Colon (tissue), 2 donors: Measurements from ENCODE around the gene RELT.

Experiments
- FAIRE-seq: peaks from 2 replicates; lab custom pipeline; 2012; peaks lifted over from hg19 to GRCh38; lab: Jason Lieb, UNC
- donor health status: control.
- donor health status: control.

Gene RELT

GRCh38 chr11:73376160-73376802 lies at the start of gene RELT:
Gene RELT (plus strand): TSS chr11:73376399. CDS start chr11:73389137, 12,738 bp downstream.
- FAIRE-seq: no peak

- FAIRE-seq: no peak
Measured at GRCh38 chr11:73326929-73327811, 49.0 kb upstream of the RELT start.

- FAIRE-seq: no peak
Measured at GRCh38 chr11:73327812-73328364, 48.3 kb upstream of the RELT start.

- FAIRE-seq: no peak
Measured at GRCh38 chr11:73330569-73331093, 45.6 kb upstream of the RELT start.

- FAIRE-seq: no peak
Measured at GRCh38 chr11:73331138-73331916, 44.9 kb upstream of the RELT start.

- no peak for FAIRE-seq
Measured at GRCh38 chr11:73333173-73333572, 43.0 kb upstream of the RELT start.

GRCh38 chr11:73333640-73334383 lies 42.4 kb upstream of the RELT start:
- no peak for FAIRE-seq

- no peak for FAIRE-seq
Measured at GRCh38 chr11:73334384-73335203, 41.6 kb upstream of the RELT start.

- no peak for FAIRE-seq
Measured at GRCh38 chr11:73335204-73335923, 40.8 kb upstream of the RELT start.

- FAIRE-seq: no peak
Measured at GRCh38 chr11:73337846-73338245, 38.4 kb upstream of the RELT start.

GRCh38 chr11:73338279-73338678 lies 37.9 kb upstream of the RELT start:
- no peak for FAIRE-seq

- no peak for FAIRE-seq
Measured at GRCh38 chr11:73340164-73340563, 36.0 kb upstream of the RELT start.

GRCh38 chr11:73342633-73343032 lies 33.6 kb upstream of the RELT start:
- FAIRE-seq: no peak

- no peak for FAIRE-seq
Measured at GRCh38 chr11:73343076-73343873, 32.9 kb upstream of the RELT start.

- no peak for FAIRE-seq
Measured at GRCh38 chr11:73344191-73344607, 32.0 kb upstream of the RELT start.

- no peak for FAIRE-seq
Measured at GRCh38 chr11:73345481-73346160, 30.6 kb upstream of the RELT start.

GRCh38 chr11:73346186-73346935 lies 29.8 kb upstream of the RELT start:
- FAIRE-seq: no peak

GRCh38 chr11:73347067-73347466 lies 29.1 kb upstream of the RELT start:
- no peak for FAIRE-seq
